ENCODE data around the gene CYP2A13.
A peak's percentile ranks its signal among the peaks of the same experiment; 100 is the strongest.
"Not testable (repeated sequence)": the region's sequence is repeated elsewhere in the genome, so short reads cannot be mapped to it uniquely, and the experiment has no call there.

The CYP2A13 gene

GRCh38 chr19:41088151-41088550, at the start of gene CYP2A13:
Gene CYP2A13 (plus strand): TSS chr19:41088451. CDS start chr19:41088472, 21 bp downstream.
- DNase-seq (ENCODE audit: low read depth), result no peak

- no peak for DNase-seq (ENCODE audit: low read depth)
Observed at GRCh38 chr19:41039806-41040205, 48.4 kb upstream of the CYP2A13 start.

- not testable (repeated sequence) for DNase-seq (ENCODE audit: low read depth)
Observed at GRCh38 chr19:41045095-41045494, 43.2 kb upstream of the CYP2A13 start.

- DNase-seq (ENCODE audit: low read depth), result no peak
Observed at GRCh38 chr19:41050426-41050825, 37.8 kb upstream of the CYP2A13 start.

GRCh38 chr19:41052162-41052561, 36.1 kb upstream of the CYP2A13 start:
- DNase-seq (ENCODE audit: low read depth), result not testable (repeated sequence)

- not testable (repeated sequence) for DNase-seq (ENCODE audit: low read depth)
Observed at GRCh38 chr19:41053331-41053730, 34.9 kb upstream of the CYP2A13 start.

- DNase-seq (ENCODE audit: low read depth), result no peak
Observed at GRCh38 chr19:41064974-41065569, 23.2 kb upstream of the CYP2A13 start.

GRCh38 chr19:41076286-41076685, 12.0 kb upstream of the CYP2A13 start:
- DNase-seq (ENCODE audit: low read depth), result no peak

GRCh38 chr19:41083516-41083915, 4.7 kb upstream of the CYP2A13 start:
- peak; percentile 15 for DNase-seq (ENCODE audit: low read depth)

- no peak for DNase-seq (ENCODE audit: low read depth)
Observed at GRCh38 chr19:41085748-41086415, 2.4 kb upstream of the CYP2A13 start.

- DNase-seq (ENCODE audit: low read depth), result no peak
Observed at GRCh38 chr19:41089959-41090358, 1.7 kb downstream of the CYP2A13 start.

- DNase-seq (ENCODE audit: low read depth), result no peak
Observed at GRCh38 chr19:41095703-41096102, 7.5 kb downstream of the CYP2A13 start.

- no peak for DNase-seq (ENCODE audit: low read depth)
Observed at GRCh38 chr19:41096353-41096752, 8.1 kb downstream of the CYP2A13 start.

- no peak for DNase-seq (ENCODE audit: low read depth)
Observed at GRCh38 chr19:41097302-41097701, 9.1 kb downstream of the CYP2A13 start.

- DNase-seq (ENCODE audit: low read depth), result no peak
Observed at GRCh38 chr19:41098762-41099161, 10.5 kb downstream of the CYP2A13 start.

- DNase-seq (ENCODE audit: low read depth), result not testable (repeated sequence)
Observed at GRCh38 chr19:41102210-41102609, 14.0 kb downstream of the CYP2A13 start.

GRCh38 chr19:41106177-41106576, 17.9 kb downstream of the CYP2A13 start:
- no peak for DNase-seq (ENCODE audit: low read depth)

- no peak for DNase-seq (ENCODE audit: low read depth)
Observed at GRCh38 chr19:41111296-41111695, 23.0 kb downstream of the CYP2A13 start.

- no peak for DNase-seq (ENCODE audit: low read depth)
Observed at GRCh38 chr19:41111750-41112295, 23.6 kb downstream of the CYP2A13 start.

GRCh38 chr19:41112728-41113290, 24.6 kb downstream of the CYP2A13 start:
- DNase-seq (ENCODE audit: low read depth), result no peak

GRCh38 chr19:41114132-41114531, 25.9 kb downstream of the CYP2A13 start, which contains the start of gene CYP2F1:
Gene CYP2F1 (plus strand): TSS chr19:41114432. CDS start chr19:41116189, 1,757 bp downstream.
- no peak for DNase-seq (ENCODE audit: low read depth)

GRCh38 chr19:41116261-41116660, 28.0 kb downstream of the CYP2A13 start:
- DNase-seq (ENCODE audit: low read depth), result no peak

All from HS-27A (cell line).